Kidney glomerular epithelial cell (primary cell): ENCODE data around the gene NCAPG2.

Source experiments
- DNase-seq: peaks from one replicate; lab custom pipeline; 2025; lab: John Stamatoyannopoulos, UW

The NCAPG2 gene

GRCh38 chr7:158595068-158595467, 109.5 kb downstream of the NCAPG2 start:
- no peak for DNase-seq

- no peak for DNase-seq
Observed at GRCh38 chr7:158592541-158592940, 112.1 kb downstream of the NCAPG2 start.

GRCh38 chr7:158591944-158592343, 112.7 kb downstream of the NCAPG2 start:
- no peak for DNase-seq

GRCh38 chr7:158590181-158590530, 114.4 kb downstream of the NCAPG2 start:
- no peak for DNase-seq

GRCh38 chr7:158589653-158590052, 115.0 kb downstream of the NCAPG2 start:
- DNase-seq = no peak

- DNase-seq = no peak
Observed at GRCh38 chr7:158588878-158589442, 115.6 kb downstream of the NCAPG2 start.

- DNase-seq = no peak
Observed at GRCh38 chr7:158588085-158588877, 116.3 kb downstream of the NCAPG2 start.

- peak; percentile 15 for DNase-seq
Observed at GRCh38 chr7:158587162-158588084, 117.2 kb downstream of the NCAPG2 start, which contains the start of gene PTPRN2. TSS of gene PTPRN2 (minus strand) at chr7:158587823.

- DNase-seq = no peak
Observed at GRCh38 chr7:158586499-158587161, 118.0 kb downstream of the NCAPG2 start.

GRCh38 chr7:158585721-158586498, 118.7 kb downstream of the NCAPG2 start:
- DNase-seq = no peak

- no peak for DNase-seq
Observed at GRCh38 chr7:158584407-158584806, 120.2 kb downstream of the NCAPG2 start.

- no peak for DNase-seq
Observed at GRCh38 chr7:158583810-158584209, 120.8 kb downstream of the NCAPG2 start.

GRCh38 chr7:158583143-158583542, 121.5 kb downstream of the NCAPG2 start:
- no peak for DNase-seq

- DNase-seq = no peak
Observed at GRCh38 chr7:158582089-158582456, 122.5 kb downstream of the NCAPG2 start.

- no peak for DNase-seq
Observed at GRCh38 chr7:158581440-158582088, 123.0 kb downstream of the NCAPG2 start.
